Measurements from ENCODE around the gene FRYL.

DNA sequence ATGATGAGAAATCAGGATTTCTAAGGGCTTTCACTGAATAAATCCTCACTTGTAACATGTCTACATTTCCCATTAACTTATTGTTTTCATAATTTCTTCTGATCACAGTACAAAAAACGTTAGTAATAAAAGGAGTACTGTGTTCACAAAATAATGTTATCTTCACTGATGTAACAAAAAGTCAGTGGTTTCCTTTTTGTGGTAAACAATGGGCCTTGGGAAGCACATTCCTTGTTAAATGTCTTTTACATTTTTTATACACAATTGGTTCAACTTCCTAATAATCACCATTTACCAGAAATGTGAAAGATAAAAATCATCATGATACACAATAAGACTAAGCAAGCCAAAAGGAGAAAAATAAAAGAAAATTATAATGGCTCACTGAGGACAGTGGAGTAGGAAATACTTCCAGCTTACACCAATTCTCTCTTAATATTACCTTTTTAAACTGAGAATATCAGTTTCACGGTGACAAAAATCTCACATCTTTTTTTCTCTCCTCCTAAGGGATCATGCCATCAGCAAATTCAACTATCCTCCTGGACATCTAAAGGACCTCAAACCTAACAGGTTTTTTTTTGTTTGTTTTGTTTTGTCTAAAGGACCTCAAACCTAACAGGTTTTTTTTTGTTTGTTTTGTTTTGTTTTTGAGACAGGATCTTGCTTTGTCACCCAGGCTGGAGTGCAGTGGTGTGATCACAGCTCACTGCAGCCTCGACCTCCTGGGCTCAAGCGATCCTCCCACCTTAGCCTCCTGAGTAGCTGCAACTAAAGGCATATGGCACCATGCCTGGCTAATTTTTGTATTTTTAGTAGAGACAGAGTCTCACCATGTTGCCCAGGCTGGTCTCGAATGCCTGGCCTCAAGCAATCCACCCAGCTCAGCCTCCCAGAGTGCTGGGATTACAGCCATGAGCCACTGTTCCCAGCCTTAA lies 57.3 kb downstream of the FRYL start:
- TF ChIP-seq, protein P1, sequence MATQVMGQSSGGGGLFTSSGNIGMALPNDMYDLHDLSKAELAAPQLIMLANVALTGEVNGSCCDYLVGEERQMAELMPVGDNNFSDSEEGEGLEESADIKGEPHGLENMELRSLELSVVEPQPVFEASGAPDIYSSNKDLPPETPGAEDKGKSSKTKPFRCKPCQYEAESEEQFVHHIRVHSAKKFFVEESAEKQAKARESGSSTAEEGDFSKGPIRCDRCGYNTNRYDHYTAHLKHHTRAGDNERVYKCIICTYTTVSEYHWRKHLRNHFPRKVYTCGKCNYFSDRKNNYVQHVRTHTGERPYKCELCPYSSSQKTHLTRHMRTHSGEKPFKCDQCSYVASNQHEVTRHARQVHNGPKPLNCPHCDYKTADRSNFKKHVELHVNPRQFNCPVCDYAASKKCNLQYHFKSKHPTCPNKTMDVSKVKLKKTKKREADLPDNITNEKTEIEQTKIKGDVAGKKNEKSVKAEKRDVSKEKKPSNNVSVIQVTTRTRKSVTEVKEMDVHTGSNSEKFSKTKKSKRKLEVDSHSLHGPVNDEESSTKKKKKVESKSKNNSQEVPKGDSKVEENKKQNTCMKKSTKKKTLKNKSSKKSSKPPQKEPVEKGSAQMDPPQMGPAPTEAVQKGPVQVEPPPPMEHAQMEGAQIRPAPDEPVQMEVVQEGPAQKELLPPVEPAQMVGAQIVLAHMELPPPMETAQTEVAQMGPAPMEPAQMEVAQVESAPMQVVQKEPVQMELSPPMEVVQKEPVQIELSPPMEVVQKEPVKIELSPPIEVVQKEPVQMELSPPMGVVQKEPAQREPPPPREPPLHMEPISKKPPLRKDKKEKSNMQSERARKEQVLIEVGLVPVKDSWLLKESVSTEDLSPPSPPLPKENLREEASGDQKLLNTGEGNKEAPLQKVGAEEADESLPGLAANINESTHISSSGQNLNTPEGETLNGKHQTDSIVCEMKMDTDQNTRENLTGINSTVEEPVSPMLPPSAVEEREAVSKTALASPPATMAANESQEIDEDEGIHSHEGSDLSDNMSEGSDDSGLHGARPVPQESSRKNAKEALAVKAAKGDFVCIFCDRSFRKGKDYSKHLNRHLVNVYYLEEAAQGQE (IDR thresholded peaks at IDR 0.05; ENCODE audit: insufficient replicate concordance, low read depth), result no peak
- TF ChIP-seq POLR2AphosphoS5 (IDR thresholded peaks at IDR 0.05; ENCODE audit: low read depth) (no peak), SPI1 (IDR thresholded peaks at IDR 0.05; ENCODE audit: borderline replicate concordance, low read depth) (no peak), GABPA (IDR thresholded peaks at IDR 0.05; ENCODE audit: low read depth) (no peak)
- TF ChIP-seq, protein P2, sequence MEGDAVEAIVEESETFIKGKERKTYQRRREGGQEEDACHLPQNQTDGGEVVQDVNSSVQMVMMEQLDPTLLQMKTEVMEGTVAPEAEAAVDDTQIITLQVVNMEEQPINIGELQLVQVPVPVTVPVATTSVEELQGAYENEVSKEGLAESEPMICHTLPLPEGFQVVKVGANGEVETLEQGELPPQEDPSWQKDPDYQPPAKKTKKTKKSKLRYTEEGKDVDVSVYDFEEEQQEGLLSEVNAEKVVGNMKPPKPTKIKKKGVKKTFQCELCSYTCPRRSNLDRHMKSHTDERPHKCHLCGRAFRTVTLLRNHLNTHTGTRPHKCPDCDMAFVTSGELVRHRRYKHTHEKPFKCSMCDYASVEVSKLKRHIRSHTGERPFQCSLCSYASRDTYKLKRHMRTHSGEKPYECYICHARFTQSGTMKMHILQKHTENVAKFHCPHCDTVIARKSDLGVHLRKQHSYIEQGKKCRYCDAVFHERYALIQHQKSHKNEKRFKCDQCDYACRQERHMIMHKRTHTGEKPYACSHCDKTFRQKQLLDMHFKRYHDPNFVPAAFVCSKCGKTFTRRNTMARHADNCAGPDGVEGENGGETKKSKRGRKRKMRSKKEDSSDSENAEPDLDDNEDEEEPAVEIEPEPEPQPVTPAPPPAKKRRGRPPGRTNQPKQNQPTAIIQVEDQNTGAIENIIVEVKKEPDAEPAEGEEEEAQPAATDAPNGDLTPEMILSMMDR (IDR thresholded peaks at IDR 0.05; ENCODE audit: insufficient read depth, low read length), result no peak
